Measurements from ENCODE around the gene HDAC9.

HDAC9 gene

GRCh38 chr7:18575622-18576572 is 80.3 kb downstream of the HDAC9 start:
- H3K27ac ChIP-seq = no peak overlapping the region
- no peak for DNase-seq (ENCODE audit: low read depth, low spot score)

- no peak overlapping the region for H3K27ac ChIP-seq
- DNase-seq (ENCODE audit: low read depth, low spot score) = no peak
Measured at GRCh38 chr7:18577096-18577771, 81.7 kb downstream of the HDAC9 start.

DNA sequence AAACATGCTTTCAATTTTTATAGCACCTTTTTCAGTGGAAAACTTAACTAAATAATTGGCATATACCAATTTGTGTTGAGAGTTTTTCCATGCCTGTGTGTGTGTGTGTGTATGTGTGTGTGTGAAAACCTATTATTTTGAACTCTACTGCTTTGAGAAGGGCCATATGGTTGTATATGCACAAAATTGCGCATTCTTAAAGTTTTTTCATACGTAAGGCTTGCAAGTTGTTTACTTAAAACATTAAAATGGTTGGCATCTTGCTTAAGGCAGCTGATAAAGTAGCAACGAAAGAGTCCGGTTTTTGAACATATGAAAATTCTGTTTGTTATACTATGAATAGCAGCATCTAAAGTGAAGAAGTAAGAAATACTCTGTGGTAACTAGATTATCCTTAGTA is 84.1 kb downstream of the HDAC9 start:
- no peak for DNase-seq (ENCODE audit: low read depth, low spot score)

GRCh38 chr7:18580950-18581349 is 85.4 kb downstream of the HDAC9 start:
- DNase-seq (ENCODE audit: low read depth, low spot score) = no peak
- H3K27ac ChIP-seq = no peak overlapping the region

More for the DNA sequence above, 84.1 kb downstream of the HDAC9 start:
- H3K27ac ChIP-seq = no peak overlapping the region

GRCh38 chr7:18583305-18583704 is 87.8 kb downstream of the HDAC9 start:
- no peak overlapping the region for H3K27ac ChIP-seq
- no peak for DNase-seq (ENCODE audit: low read depth, low spot score)

GRCh38 chr7:18590241-18590640 is 94.7 kb downstream of the HDAC9 start:
- DNase-seq (ENCODE audit: low read depth, low spot score) = no peak
- no peak overlapping the region for H3K27ac ChIP-seq

GRCh38 chr7:18590744-18591340 is 95.3 kb downstream of the HDAC9 start:
- H3K27ac ChIP-seq = no peak overlapping the region
- no peak for DNase-seq (ENCODE audit: low read depth, low spot score)

DNA sequence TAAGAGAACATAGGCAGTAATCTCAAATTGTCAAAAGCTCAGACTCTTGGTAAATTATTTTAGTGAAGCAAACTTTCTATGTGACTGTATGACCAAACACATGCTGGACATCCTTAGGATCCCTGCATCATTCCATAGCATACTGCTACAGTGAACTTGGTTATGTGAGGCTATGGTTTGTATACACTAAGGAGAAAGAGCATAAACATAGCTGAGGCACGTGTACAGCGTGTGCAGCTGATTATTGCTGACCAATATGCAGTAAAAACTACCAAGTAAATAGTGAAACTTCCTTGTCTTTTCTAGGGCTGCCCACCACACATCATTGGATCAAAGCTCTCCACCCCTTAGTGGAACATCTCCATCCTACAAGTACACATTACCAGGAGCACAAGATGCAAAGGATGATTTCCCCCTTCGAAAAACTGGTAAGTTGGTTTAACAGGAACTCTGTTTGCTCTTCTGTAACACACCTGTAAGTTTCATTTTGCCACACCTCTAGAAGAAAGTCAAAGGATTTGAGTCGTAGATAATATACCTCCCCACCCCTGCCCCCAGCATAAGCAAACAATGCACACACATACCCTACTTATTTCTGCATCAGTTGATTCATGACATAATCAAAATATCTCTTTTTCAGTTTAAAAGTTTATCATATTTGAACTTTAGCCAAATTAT is 98.2 kb downstream of the HDAC9 start:
- no peak for DNase-seq (ENCODE audit: low read depth, low spot score)
- H3K27ac ChIP-seq = no peak overlapping the region

DNA sequence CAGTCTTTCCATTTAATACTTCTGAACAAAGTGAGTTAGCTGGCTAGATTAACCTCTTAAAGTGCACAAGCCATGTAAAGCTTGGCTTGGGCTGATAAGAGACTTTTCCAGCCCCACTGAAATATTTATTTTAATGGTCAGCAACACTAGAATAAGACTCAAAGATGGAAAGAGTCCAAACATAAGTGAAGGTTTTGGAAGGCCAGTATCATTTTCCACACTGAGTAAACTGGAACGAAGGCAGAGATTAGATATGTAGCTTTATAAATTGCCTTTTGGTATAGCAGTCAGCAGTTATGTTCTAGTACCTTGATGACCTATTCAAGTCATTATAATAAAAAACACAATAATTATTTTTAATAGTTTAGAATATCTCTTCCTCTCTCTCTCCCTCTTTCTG is 102.2 kb downstream of the HDAC9 start:
- DNase-seq (ENCODE audit: low read depth, low spot score) = no peak
- H3K27ac ChIP-seq = no peak overlapping the region

DNA sequence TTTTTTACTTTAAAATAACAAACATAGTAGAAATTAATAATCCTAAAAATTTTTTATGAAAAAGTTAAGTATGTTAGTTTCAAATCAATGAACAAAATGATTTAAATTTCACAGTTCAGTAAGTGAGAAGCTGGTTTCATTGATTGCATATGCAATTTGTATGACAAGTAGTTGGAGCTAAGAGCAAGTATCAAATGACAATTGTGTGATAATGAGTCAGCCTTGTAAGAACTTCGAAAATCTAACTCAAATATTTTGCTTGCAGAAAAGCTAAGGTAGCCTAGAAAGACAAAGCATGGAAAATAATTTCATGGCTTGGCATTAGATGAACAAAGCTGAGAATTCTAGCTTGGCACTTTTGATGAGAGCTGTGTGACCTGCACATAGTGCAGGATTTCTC is 111.5 kb downstream of the HDAC9 start:
- no peak overlapping the region for H3K27ac ChIP-seq
- DNase-seq (ENCODE audit: low read depth, low spot score) = no peak

- no peak for DNase-seq (ENCODE audit: low read depth, low spot score)
- H3K27ac ChIP-seq = no peak overlapping the region
Measured at GRCh38 chr7:18610331-18610948, 114.9 kb downstream of the HDAC9 start.

GRCh38 chr7:18614841-18615240 is 119.3 kb downstream of the HDAC9 start:
- DNase-seq (ENCODE audit: low read depth, low spot score) = no peak
- H3K27ac ChIP-seq = no peak overlapping the region

DNA sequence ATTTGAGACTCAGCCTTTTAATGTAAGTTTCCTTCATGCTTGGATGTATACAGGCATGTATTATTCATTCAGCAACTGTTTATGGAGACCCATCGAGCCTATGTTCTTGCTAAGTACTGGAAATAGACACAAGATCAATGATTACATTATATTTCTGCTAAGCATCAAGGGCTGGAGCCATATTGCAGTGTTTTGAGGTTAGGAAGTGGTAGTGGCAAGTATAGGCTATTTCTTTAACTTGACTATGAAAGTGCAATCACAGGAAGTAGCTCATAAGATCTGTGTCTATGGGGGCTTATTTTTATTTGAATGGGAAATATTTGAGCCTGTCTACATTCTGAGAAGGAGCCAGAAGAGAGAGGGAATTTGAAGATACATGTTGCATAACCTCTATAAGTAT is 123.8 kb downstream of the HDAC9 start:
- no peak for DNase-seq (ENCODE audit: low read depth, low spot score)
- no peak overlapping the region for H3K27ac ChIP-seq

DNA sequence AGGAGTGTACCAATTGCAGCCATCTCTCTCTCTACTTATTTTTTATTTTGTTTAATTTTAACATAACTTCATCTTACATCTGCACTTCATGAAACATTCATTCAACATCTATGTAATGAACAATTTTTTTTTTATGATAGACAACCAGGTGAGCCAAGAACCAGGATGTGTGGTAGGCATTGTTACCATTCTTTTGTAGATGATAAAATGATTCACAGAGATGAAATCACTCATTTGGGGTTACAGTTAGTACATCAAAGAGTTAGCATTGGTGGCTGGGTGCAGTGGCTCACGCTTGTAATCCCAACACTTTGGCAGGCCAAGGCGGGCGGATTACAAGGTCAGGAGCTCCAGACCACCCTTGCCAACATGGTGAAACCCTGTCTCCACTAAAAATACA is 127.8 kb downstream of the HDAC9 start:
- DNase-seq (ENCODE audit: low read depth, low spot score) = no peak
- no peak overlapping the region for H3K27ac ChIP-seq

- no peak overlapping the region for H3K27ac ChIP-seq
- DNase-seq (ENCODE audit: low read depth, low spot score) = no peak
Measured at GRCh38 chr7:18624459-18624858, 128.9 kb downstream of the HDAC9 start.

- H3K27ac ChIP-seq = no peak overlapping the region
- DNase-seq (ENCODE audit: low read depth, low spot score) = no peak
Measured at GRCh38 chr7:18626086-18626485, 130.5 kb downstream of the HDAC9 start.

DNA sequence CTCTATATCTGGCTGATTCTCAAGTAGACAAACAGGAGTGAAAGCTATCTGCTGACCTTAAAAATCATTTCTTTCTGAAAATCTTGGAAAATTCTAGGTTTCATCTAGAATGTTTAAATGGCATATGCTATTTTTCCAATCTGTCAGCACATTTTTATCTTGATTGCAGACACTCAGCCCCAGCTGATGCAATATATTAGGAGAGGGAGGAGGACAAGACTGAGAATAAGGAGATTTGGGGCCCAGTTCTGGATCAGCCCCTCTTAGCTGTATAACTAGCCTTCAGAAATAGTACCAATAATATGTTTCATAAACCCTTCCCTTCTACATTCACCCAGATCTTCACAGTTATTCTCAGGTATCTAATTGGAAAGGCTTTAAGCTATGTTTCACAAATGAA is 131.2 kb downstream of the HDAC9 start:
- H3K27ac ChIP-seq = no peak overlapping the region
- no peak for DNase-seq (ENCODE audit: low read depth, low spot score)

DNA sequence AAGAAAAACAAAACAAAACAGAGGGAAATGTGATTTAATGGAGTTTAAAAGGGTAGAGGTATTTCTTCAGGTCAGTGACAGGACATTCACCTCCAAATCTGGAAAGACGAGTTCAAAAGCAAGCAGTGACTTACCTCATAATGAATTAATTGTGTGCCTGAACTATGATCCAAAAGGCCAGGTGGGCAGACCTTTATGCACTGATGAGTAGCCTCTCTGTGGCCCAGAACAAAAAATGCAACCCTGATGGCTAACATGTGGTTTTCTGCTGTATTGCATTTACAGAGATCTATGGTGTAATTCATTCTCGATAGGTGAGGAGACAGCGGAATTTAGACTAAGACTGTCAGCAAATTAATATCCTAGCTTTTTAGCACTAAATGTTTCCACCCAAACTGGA is 142.0 kb downstream of the HDAC9 start:
- DNase-seq (ENCODE audit: low read depth, low spot score) = no peak
- H3K27ac ChIP-seq = no peak overlapping the region

- no peak for DNase-seq (ENCODE audit: low read depth, low spot score)
- no peak overlapping the region for H3K27ac ChIP-seq
Measured at GRCh38 chr7:18638594-18639452, 143.3 kb downstream of the HDAC9 start.
